PC-3 (cell line): ENCODE results near the gene METTL21A. TPM values are rescaled to one million over a fixed set of nuclear protein-coding genes. Genes with fewer than 3 reads are reported as not detected.
"Not testable (repeated sequence)": the region's sequence is repeated elsewhere in the genome, so short reads cannot be mapped to it uniquely, and the experiment has no call there.

Source experiments
- ATAC-seq: fragments of 200-7000 bp; cut with Tn5 transposase; 2 replicates; pipeline ENCODE4 v1.9.1; 2020; ENCODE audit warnings: mild to moderate bottlenecking, moderate library complexity
- BruUV-seq: library from RNA; stranded (reverse); fragments of 400-500 nt; replicated peaks from 2 replicates; lab custom pipeline; 2021; lab: Mats Ljungman, UMichigan
- CTCF ChIA-PET: fragments of 300-600 bp; sonication (Branson Sonifier 250); formaldehyde crosslinking; loops from one replicate; lab custom pipeline; 2022; ENCODE audit warnings: antibody characterized with exemption; lab: Charles Lee
- POLR2A ChIA-PET: fragments of 300-600 bp; sonication (Branson Sonifier 250); formaldehyde crosslinking; loops from one replicate; lab custom pipeline; 2022; ENCODE audit warnings: antibody characterized with exemption; ENCODE audit not compliant: unreplicated experiment; lab: Charles Lee
- DNase-seq: peaks from one replicate; pipeline ENCODE4 v3.0.0-alpha.2; 2015
- H2AFZ ChIP-seq: fragments of 300-600 bp; sonication (generic); 2 replicates; pipeline ENCODE4 v1.6.0; 2016; ENCODE audit warnings: antibody characterized with exemption, low read length
- H3F3A ChIP-seq: fragments of 300-600 bp; sonication (generic); one replicate; pipeline ENCODE4 v1.6.0; 2017; ENCODE audit warnings: antibody characterized with exemption, low read length, control low read depth, mild to moderate bottlenecking; ENCODE audit not compliant: unreplicated experiment
- H3K27ac ChIP-seq: fragments of 300-600 bp; sonication (generic); 2 replicates; pipeline ENCODE4 v1.5.1; 2016; ENCODE audit warnings: mild to moderate bottlenecking, low read length
- H3K27me3 ChIP-seq: fragments of 300-600 bp; sonication (generic); 2 replicates; pipeline ENCODE4 v1.6.1; 2016; ENCODE audit warnings: low read length, mixed read lengths
- H3K36me3 ChIP-seq: fragments of 300-600 bp; sonication (generic); 2 replicates; pipeline ENCODE4 v1.6.1; 2016; ENCODE audit warnings: low read depth, mixed run types, low read length, mixed read lengths
- H3K4me1 ChIP-seq: fragments of 300-600 bp; sonication (generic); 2 replicates; pipeline ENCODE4 v1.5.1; 2016; ENCODE audit warnings: low read length; ENCODE audit not compliant: insufficient read depth
- H3K4me2 ChIP-seq: fragments of 300-600 bp; sonication (generic); 2 replicates; pipeline ENCODE4 v1.6.0; 2016; ENCODE audit warnings: low read length
- H3K4me3 ChIP-seq: fragments of 300-600 bp; sonication (generic); 2 replicates; pipeline ENCODE4 v1.5.1; 2016; ENCODE audit warnings: mild to moderate bottlenecking, low read length, mixed read lengths
- H3K79me2 ChIP-seq: fragments of 300-600 bp; sonication (generic); 2 replicates; pipeline ENCODE4 v1.6.1; 2017; ENCODE audit warnings: low read length, mixed read lengths
- H3K9ac ChIP-seq: fragments of 300-600 bp; sonication (generic); 2 replicates; pipeline ENCODE4 v1.6.0; 2016; ENCODE audit warnings: mild to moderate bottlenecking, low read length
- H3K9me2 ChIP-seq: fragments of 300-600 bp; sonication (generic); replicated peaks from 2 replicates; pipeline ENCODE4 v1.6.1; 2016; ENCODE audit warnings: mixed run types, low read length, mixed read lengths
- H3K9me3 ChIP-seq: fragments of 300-600 bp; sonication (generic); 2 replicates; pipeline ENCODE4 v1.6.1; 2016; ENCODE audit warnings: low read length, mixed read lengths
- H4K20me1 ChIP-seq: fragments of 300-600 bp; sonication (generic); 2 replicates; pipeline ENCODE4 v1.6.1; 2016; ENCODE audit warnings: low read length, mixed read lengths
- CTCF ChIP-seq: fragments of 300-600 bp; sonication (generic); conservative IDR thresholded peaks from 2 replicates; pipeline ENCODE4 v1.5.1; 2017; ENCODE audit warnings: antibody characterized with exemption, low read depth, mild to moderate bottlenecking, low read length
- EZH2 ChIP-seq: fragments of 300-600 bp; sonication (generic); IDR thresholded peaks from one replicate; pipeline ENCODE4 v1.6.1; 2017; ENCODE audit warnings: antibody characterized with exemption, mild to moderate bottlenecking, low read length; ENCODE audit not compliant: unreplicated experiment
- EZH2phosphoT487 ChIP-seq: fragments of 300-600 bp; sonication (generic); IDR thresholded peaks from 2 replicates; pipeline ENCODE4 v1.6.1; 2018; ENCODE audit warnings: mild to moderate bottlenecking, antibody characterized with exemption, low read length, borderline replicate concordance
- intact Hi-C: fragments of 100-400 bp; cut with micrococcal nuclease; formaldehyde crosslinking; loops from 2 replicates; pipeline ENCODE4 v1.9.0; 2023
- total RNA-seq: library from RNA; depleted of rRNA; stranded (reverse); fragments of >200 nt; gene quantifications from 2 replicates; pipeline ENCODE4 v1.2.3, GENCODE V29; 2014

METTL21A gene
- total RNA-seq, 1 experiment from 2014 or later, result 35.3 TPM

GRCh38 chr2:207643892-207644291 is 18.7 kb upstream of the METTL21A start:
- Histone ChIP-seq H3K4me2 (no peak overlapping the region), H3K9ac (no peak overlapping the region), H2AFZ (no peak overlapping the region), H3K9me3 (no peaks in the 10 kb centered on the region), H3F3A (no peaks in the 10 kb centered on the region), H3K27me3 (no peaks in the 10 kb centered on the region), H3K4me1 (no peaks in the 10 kb centered on the region), H3K36me3 (no peaks in the 10 kb centered on the region), H3K27ac (no peak overlapping the region), H3K9me2 (no peaks in the 10 kb centered on the region), H3K4me3 (no peak overlapping the region), H4K20me1 (no peaks in the 10 kb centered on the region), H3K79me2 (no peaks in the 10 kb centered on the region)
- intact Hi-C loops, result no loop called here
- DNase-seq (no peak), ATAC-seq (no peak)
- no TSS peak for BruUV-seq
- TF ChIP-seq CTCF, result no peak
- no peak for TF ChIP-seq EZH2
- no peak for TF ChIP-seq EZH2phosphoT487
- POLR2A ChIA-PET, result no interaction called here
- CTCF ChIA-PET, result no interaction called here

DNA sequence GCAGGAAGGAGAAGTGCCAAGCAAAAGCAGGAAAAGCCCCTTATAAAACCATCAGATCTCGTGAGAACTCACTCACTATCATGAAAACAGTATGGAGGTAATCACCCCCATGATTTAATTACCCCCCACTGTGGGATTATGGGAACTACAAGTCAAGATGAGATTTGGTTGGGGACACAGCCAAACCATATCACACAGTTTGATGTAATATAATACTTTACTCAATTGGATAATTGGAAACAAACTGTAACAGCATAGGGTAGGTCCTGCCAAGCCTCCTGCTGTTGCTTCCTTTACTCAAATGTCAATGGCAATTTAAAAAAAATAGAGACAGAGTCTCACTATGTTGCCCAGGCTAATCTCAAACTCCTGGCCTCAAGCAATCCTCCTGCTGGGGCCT is 15.5 kb upstream of the METTL21A start:
- ChIA-PET POLR2A (no interaction called here), CTCF (no interaction called here)
- Histone ChIP-seq H2AFZ (no peak overlapping the region), H3K27ac (no peak overlapping the region), H3K4me2 (no peak overlapping the region), H3K79me2 (no peaks in the 10 kb centered on the region), H3K27me3 (no peaks in the 10 kb centered on the region), H3K4me1 (0 out of 2 replicates have a peak, but pooled peaks cover 2% of the 10 kb centered on the region), H3K4me3 (no peak overlapping the region), H3K9me2 (no peaks in the 10 kb centered on the region), H3F3A (no peaks in the 10 kb centered on the region), H3K36me3 (no peaks in the 10 kb centered on the region), H3K9ac (no peak overlapping the region), H4K20me1 (no peaks in the 10 kb centered on the region), H3K9me3 (no peaks in the 10 kb centered on the region)
- no TSS peak for BruUV-seq
- ATAC-seq (no peak), DNase-seq (no peak)
- intact Hi-C loops, result no loop called here
- TF ChIP-seq CTCF (no peak), EZH2phosphoT487 (no peak), EZH2 (no peak)

DNA sequence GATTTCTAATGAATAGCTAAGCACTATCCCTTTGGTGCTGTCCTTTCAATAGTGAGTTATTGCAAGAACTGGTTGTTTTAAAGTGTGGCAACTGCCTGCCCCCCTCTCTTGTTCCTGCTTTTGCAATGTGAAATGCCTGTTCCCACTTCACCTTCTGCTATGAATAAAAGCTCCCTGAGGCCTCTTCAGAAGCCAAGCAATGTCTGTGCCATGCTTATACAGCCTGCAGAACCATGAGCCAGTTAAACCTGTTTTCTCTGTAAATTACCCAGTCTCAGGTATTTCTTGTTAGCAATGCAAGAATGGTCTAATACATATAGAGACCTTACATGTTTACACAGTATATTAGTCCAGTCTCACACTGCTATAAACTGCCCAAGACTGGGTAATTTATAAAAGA is 15.0 kb upstream of the METTL21A start:
- no peak for ATAC-seq
- ChIA-PET POLR2A (no interaction called here), CTCF (no interaction called here)
- TF ChIP-seq CTCF (no peak), EZH2 (no peak), EZH2phosphoT487 (no peak)
- Histone ChIP-seq H3K79me2 (no peaks in the 10 kb centered on the region), H3K27ac (no peak overlapping the region), H3K4me3 (no peak overlapping the region), H3K9me3 (no peaks in the 10 kb centered on the region), H3K9me2 (no peaks in the 10 kb centered on the region), H3F3A (no peaks in the 10 kb centered on the region), H2AFZ (no peak overlapping the region), H3K9ac (no peak overlapping the region), H3K4me2 (no peak overlapping the region), H3K27me3 (no peaks in the 10 kb centered on the region), H4K20me1 (no peaks in the 10 kb centered on the region), H3K4me1 (0 out of 2 replicates have a peak, but pooled peaks cover 5% of the 10 kb centered on the region), H3K36me3 (no peaks in the 10 kb centered on the region)
- DNase-seq, result peak; percentile 10
- no TSS peak for BruUV-seq
- intact Hi-C loops, result no loop called here

DNA sequence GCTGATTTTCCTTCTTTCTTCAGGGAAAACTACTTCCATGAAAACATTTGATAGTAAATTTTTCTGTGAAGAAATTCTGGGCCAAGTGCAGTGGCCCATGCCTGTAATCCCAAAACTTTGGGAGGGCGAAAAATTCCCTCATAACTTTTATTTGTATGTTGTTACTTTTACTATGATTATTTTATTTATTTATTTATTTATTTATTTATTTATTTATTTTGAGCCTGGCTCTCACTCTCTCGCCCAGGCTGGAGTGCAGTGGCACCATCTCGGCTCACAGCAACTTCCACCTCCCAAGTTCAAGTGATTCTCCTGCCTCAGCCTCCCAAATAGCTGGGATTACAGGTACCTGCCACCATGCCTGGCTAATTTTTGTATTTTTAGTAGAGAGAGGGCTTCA is 14.1 kb upstream of the METTL21A start:
- H3K27me3 ChIP-seq, H4K20me1 ChIP-seq, H3K27ac ChIP-seq, H2AFZ ChIP-seq, intact Hi-C loops, DNase-seq, CTCF ChIA-PET, BruUV-seq, H3K4me3 ChIP-seq, H3F3A ChIP-seq, POLR2A ChIA-PET, H3K9me2 ChIP-seq, ATAC-seq, H3K4me1 ChIP-seq, H3K4me2 ChIP-seq, H3K9ac ChIP-seq, H3K79me2 ChIP-seq, H3K9me3 ChIP-seq, H3K36me3 ChIP-seq: not testable (repeated sequence)
